ENCODE results near the gene MROH7. TPM values are rescaled to one million over a fixed set of nuclear protein-coding genes. Genes with fewer than 3 reads are reported as not detected.

The MROH7 gene
- total RNA-seq, 4 donors from 2014 or later, result 22.3 to 64.2 (median 35.5) TPM

GRCh38 chr1:54745864-54746263 is 104.3 kb downstream of the MROH7 start:
- no peak for DNase-seq
- TF ChIP-seq CTCF (IDR thresholded peaks at IDR 0.05), result no peak
- no peak for TF ChIP-seq POLR2A (IDR thresholded peaks at IDR 0.05)
- H3K36me3 ChIP-seq, result peaks cover 0 to 21% (median 0%) of the 10 kb centered on the region in 3 donors
- no peaks in the 10 kb centered on the region for H3K27me3 ChIP-seq
- H3K27ac ChIP-seq, result no peak overlapping the region
- no peaks in the 10 kb centered on the region for H3K4me1 ChIP-seq
- H3K9me3 ChIP-seq, result no peaks in the 10 kb centered on the region
- no peak overlapping the region for H3K4me3 ChIP-seq

- no peak for TF ChIP-seq POLR2A (IDR thresholded peaks at IDR 0.05)
- TF ChIP-seq CTCF (IDR thresholded peaks at IDR 0.05), result no peak
- no peaks in the 10 kb centered on the region for H3K36me3 ChIP-seq
- no peaks in the 10 kb centered on the region for H3K4me1 ChIP-seq
- no peaks in the 10 kb centered on the region for H3K9me3 ChIP-seq
- DNase-seq, result peak in 1 of 3 donors; percentile 34
- no peaks in the 10 kb centered on the region for H3K27me3 ChIP-seq
- H3K27ac ChIP-seq, result no peak overlapping the region
- H3K4me3 ChIP-seq, result no peak overlapping the region
Measured at GRCh38 chr1:54748094-54748835, 106.7 kb downstream of the MROH7 start.

- Histone ChIP-seq H3K36me3 (no peaks in the 10 kb centered on the region), H3K27ac (no peak overlapping the region), H3K4me1 (no peaks in the 10 kb centered on the region), H3K27me3 (no peaks in the 10 kb centered on the region), H3K9me3 (no peaks in the 10 kb centered on the region), H3K4me3 (no peak overlapping the region)
- TF ChIP-seq CTCF (IDR thresholded peaks at IDR 0.05), result no peak
- DNase-seq, result no peak
Measured at GRCh38 chr1:54750596-54750995, 109.0 kb downstream of the MROH7 start.

GRCh38 chr1:54751426-54751825 is 109.8 kb downstream of the MROH7 start:
- H3K4me1 ChIP-seq, result no peaks in the 10 kb centered on the region

GRCh38 chr1:54754045-54754444 is 112.5 kb downstream of the MROH7 start:
- no peak for TF ChIP-seq CTCF (IDR thresholded peaks at IDR 0.05)
- no peak for TF ChIP-seq POLR2A (IDR thresholded peaks at IDR 0.05)
- Histone ChIP-seq H3K36me3 (peaks cover 0 to 19% (median 0%) of the 10 kb centered on the region in 3 donors), H3K4me1 (no peaks in the 10 kb centered on the region), H3K27me3 (no peaks in the 10 kb centered on the region), H3K27ac (no peak overlapping the region), H3K4me3 (no peak overlapping the region), H3K9me3 (no peaks in the 10 kb centered on the region)
- no peak for DNase-seq

More at GRCh38 chr1:54751426-54751825, 109.8 kb downstream of the MROH7 start:
- H3K9me3 ChIP-seq, result no peaks in the 10 kb centered on the region
- no peaks in the 10 kb centered on the region for H3K27me3 ChIP-seq
- no peaks in the 10 kb centered on the region for H3K36me3 ChIP-seq
- no peak for TF ChIP-seq CTCF (IDR thresholded peaks at IDR 0.05)
- no peak for TF ChIP-seq POLR2A (IDR thresholded peaks at IDR 0.05)
- no peak overlapping the region for H3K4me3 ChIP-seq
- no peak overlapping the region for H3K27ac ChIP-seq
- no peak for DNase-seq
